Amniotic epithelial cell (primary cell): Measurements from ENCODE around the gene BCL7A.
A peak's percentile ranks its signal among the peaks of the same experiment; 100 is the strongest.
"Not testable (repeated sequence)": the region's sequence is repeated elsewhere in the genome, so short reads cannot be mapped to it uniquely, and the experiment has no call there.

ENCODE experiments used
- DNase-seq: peaks from one replicate; pipeline ENCODE4 v3.0.0-alpha.2; 2010; ENCODE audit warnings: low read depth

The BCL7A gene

GRCh38 chr12:122094735-122095631, 73.3 kb downstream of the BCL7A start:
- peak; percentile 53 for DNase-seq

GRCh38 chr12:122096014-122096413, 74.3 kb downstream of the BCL7A start:
- no peak for DNase-seq

GRCh38 chr12:122096591-122097149, 75.0 kb downstream of the BCL7A start:
- peak; percentile 81 for DNase-seq

GRCh38 chr12:122097584-122097926, 75.9 kb downstream of the BCL7A start:
- no peak for DNase-seq

- peak; percentile 68 for DNase-seq
Measured at GRCh38 chr12:122097927-122098756, 76.5 kb downstream of the BCL7A start.

- no peak for DNase-seq
Measured at GRCh38 chr12:122099280-122099749, 77.6 kb downstream of the BCL7A start.

GRCh38 chr12:122099856-122100255, 78.2 kb downstream of the BCL7A start:
- no peak for DNase-seq

GRCh38 chr12:122100568-122100967, 78.9 kb downstream of the BCL7A start:
- DNase-seq, result no peak

GRCh38 chr12:122102331-122102730, 80.6 kb downstream of the BCL7A start:
- no peak for DNase-seq

- DNase-seq, result no peak
Measured at GRCh38 chr12:122104844-122105243, 83.2 kb downstream of the BCL7A start.

- not testable (repeated sequence) for DNase-seq
Measured at GRCh38 chr12:122105496-122105895, 83.8 kb downstream of the BCL7A start.

- DNase-seq, result no peak
Measured at GRCh38 chr12:122106843-122107242, 85.2 kb downstream of the BCL7A start.

GRCh38 chr12:122107261-122107660, 85.6 kb downstream of the BCL7A start:
- peak; percentile 83 for DNase-seq

GRCh38 chr12:122111089-122111641, 89.5 kb downstream of the BCL7A start:
- no peak for DNase-seq
